NCI-H2196 treated with DMSO at 0.1 percent for 48 hours (cell line): Measurements from ENCODE around the gene VAT1.
"Not testable (repeated sequence)": the region's sequence is repeated elsewhere in the genome, so short reads cannot be mapped to it uniquely, and the experiment has no call there.

Experiments used
- DNase-seq: peaks from one replicate; lab custom pipeline; 2025; ENCODE audit not compliant: unreplicated experiment; lab: John Stamatoyannopoulos, UW

The VAT1 gene

GRCh38 chr17:43010667-43011308 lies 11.4 kb downstream of the VAT1 start:
- DNase-seq = no peak

DNA sequence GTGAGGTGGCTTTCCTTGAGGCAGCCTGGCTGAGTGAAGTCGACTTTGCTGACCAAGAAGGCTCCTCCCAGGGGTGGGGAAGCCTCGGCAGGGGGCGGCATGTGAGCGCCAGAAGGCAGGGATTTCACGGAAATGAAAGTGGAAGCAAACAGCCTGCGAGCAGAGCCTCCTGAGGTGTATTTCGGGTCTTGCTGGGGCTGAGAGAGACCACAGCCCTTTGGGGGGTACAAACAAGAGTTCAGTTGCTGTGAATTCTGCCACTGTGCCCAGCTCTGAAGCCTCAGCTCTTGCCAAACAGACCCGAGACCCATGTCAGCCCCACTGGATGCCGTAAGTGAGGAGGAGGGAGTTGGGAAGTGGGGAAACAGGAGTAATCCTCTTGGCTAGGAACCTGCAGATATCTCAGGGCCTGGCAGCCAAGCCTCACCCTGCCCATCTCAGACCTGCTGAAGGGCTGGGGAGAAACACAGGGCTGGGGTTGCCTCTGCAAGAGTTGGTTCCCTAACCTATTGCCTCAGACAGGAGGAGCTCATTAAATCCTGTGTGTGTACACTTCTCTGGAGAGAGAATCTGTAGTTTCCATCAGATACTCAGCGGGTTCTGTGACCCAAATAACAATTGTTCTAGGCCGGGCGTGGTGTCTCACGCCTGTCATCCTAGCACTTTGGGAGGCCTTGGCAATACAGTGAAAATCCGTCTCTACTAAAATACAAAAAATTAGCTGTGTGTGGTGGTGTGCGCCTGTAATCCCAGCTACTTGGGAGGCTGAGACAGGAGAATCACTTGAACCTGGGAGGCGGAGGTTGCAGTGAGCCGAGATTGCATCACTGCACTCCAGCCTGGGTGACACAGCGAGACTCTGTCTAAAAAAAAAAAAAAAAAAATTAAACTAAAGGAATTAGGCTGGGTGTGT lies 15.3 kb downstream of the VAT1 start, which contains the start of gene IFI35:
IFI35 (plus strand) TSS at position 146 of the 913 bp plus-strand sequence; CDS start at position 310, 164 bp downstream.
- DNase-seq = peak; percentile 42

- no peak for DNase-seq
These were observed 18.5 kb downstream of the VAT1 start for GRCh38 chr17:43003542-43004172.

DNA sequence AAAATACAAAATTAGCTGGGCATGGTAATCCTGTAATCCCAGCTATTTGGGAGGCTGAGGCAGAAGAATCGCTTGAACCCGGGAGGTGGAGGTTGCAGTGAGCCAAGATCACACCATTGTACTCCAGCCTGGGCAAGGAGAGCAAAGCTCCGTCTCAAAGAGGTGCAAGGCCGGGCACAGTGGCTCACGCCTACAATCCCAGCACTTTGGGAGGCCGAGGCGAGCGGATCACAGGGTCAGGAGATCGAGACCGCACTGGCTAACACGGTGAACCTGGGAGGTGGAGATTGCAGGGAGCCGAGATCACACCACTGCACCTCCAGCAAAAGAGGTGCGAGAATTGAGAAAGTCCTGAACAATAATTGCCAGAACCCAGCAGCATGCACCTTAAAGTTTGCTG lies 21.3 kb downstream of the VAT1 start:
- DNase-seq = not testable (repeated sequence)

GRCh38 chr17:42999003-42999525 lies 23.1 kb downstream of the VAT1 start:
- DNase-seq = no peak

DNA sequence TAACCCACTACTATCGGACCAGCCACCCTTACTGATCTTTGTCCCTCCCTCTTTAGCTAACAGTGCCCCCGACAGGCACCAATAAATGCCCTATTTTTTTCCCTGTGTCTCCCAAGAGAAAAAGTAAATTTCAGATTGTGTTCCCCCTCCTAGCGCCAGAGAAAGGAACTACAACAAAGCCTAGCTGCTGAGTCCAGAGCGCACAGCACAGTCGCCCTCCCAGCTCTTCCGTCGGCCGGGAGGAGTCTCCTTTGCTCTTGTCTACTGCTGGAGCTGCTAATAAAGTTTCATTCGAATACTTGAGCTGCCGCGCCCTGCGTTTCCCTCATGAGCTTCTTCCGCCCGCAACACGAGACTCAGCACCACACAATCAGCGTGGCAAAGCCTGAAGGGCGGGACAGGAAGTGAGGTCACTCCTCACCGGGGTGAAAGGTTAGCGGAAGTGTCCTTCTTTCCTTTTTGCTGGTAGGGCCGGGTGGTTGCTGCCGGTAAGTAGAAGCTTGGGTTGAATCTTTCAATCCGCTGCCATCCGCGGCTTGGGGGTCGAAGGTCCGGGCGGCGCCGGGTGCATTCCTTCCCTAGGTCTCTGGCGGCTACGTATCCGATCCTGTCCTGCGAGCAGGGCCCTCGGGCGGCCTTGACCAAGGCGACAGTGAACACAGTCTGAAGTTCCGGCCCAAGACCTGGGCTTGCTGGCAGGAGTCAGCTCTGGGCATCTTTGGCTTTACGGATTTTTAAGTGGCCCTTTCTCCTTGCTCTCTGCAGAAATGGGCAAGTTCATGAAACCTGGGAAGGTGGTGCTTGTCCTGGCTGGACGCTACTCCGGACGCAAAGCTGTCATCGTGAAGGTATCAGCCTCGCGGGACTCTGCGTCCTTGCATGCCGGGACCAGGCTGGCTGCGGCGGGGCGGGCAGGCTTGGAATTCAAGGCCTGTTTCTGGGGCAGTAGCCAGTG lies 23.9 kb downstream of the VAT1 start, which contains the start of gene RPL27:
RPL27 (plus strand) TSS at position 436 of the 955 bp plus-strand sequence; CDS start at position 768, 332 bp downstream.
- DNase-seq = peak; percentile 87

DNA sequence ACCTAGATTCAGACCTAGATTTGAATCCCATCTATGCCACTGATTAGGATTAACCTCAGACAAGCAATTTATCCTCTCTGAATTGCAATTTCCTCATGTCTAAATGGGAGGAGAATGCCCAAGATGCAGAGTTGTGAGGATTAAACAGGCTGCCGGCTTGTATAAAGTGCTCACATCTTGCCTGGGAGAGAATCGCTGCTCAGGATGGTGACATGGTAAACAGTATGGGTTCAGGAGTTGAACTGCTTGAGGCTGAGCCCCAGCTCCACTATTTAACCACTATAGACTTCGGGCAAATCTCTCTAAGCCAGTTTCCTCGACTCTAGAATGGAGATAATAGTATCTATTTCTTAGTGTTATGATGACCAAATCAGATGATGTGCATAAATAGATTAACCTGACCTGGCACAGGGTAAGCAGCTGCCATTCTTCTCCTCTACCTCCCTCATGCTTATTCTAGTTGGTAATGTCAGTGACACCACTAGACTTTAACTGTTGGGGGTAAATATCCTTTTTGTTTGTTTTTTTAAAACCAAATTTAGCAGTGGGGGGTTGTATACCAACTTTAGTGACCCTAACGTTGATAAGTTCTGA lies 24.7 kb downstream of the VAT1 start:
- no peak for DNase-seq

- DNase-seq = not testable (repeated sequence)
These were observed 28.3 kb downstream of the VAT1 start for GRCh38 chr17:42993913-42994312.

DNA sequence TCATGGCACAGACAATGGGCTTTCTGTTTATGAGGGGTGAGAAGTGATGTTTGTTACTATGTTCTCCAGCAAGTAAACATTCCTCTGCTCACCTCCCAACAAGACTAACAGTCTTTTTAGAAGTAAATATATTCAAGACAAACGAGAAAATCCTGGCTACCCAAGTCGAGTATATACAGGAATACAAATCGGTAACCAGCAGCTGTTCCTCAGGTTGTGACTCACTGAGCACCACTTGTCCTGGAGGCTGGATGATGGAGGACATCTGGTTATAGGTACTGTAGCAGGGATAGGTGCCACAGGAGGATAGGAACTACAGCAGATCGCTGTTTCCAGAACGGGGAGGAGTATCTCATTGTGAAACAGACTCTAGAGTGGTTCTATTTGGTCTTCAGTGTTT lies 29.3 kb downstream of the VAT1 start:
- no peak for DNase-seq

- DNase-seq = no peak
These were observed 30.7 kb downstream of the VAT1 start for GRCh38 chr17:42991471-42991870.

DNA sequence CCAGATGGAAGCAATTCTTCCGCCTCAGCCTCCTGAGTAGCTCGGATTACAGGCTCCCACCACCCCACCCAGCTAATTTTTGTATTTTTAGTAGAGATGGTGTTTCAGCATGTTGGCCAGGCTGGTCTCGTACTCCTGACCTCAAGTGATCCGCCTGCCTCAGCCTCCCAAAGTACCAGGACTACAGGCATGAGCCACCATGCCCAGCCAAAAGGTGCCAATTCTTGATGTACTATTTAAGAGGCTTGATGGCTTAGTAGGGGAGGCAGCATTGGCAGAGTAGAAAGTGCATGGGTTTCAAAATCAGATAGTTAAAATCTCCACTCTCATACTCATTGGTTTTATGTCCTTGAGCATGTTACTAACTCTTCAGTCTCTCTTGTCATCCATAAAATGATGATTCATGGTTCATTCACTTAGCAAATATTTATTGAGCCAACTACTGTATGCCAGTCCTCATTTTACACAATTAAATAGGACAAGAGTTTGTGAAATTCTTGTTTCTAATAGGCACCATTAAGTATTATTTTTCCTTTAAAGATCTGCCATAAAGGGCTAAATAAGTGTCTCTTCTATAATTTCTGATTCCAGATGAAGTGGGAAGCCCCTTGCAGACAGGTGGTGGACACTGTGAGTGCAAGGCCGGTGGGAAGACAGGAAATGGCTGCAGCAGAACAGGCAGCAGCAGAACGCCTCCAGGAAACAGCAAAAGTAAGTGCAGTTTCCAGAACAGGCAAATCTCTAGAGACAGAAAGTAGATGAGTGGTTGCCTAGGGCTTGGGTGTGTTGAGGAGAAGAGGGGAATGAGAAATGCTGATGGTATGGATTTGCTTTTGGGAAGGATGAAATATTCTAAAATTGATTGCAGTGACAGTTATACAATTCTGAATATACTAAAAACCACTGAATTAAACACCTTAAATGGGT lies 32.2 kb downstream of the VAT1 start:
- no peak for DNase-seq

DNA sequence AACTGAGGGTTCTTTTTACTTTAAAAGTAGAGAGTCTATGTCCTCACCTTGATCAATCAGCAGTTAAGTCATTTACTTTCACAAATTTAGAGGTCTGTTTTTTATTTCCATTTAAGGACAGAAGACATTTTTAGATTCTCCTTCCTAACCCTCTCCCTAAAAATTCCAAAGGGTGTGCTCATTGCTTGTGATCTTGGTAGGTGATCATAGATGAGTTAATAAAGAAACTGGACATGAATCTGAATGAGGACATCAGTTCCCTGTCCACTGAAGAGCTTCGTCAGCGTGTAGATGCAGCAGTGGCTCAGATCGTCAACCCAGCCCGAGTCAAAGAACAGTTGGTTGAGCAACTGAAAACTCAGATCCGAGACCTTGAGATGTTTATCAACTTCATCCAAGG lies 33.0 kb downstream of the VAT1 start:
- DNase-seq = no peak

GRCh38 chr17:42985225-42985624 lies 37.0 kb downstream of the VAT1 start:
- no peak for DNase-seq

DNA sequence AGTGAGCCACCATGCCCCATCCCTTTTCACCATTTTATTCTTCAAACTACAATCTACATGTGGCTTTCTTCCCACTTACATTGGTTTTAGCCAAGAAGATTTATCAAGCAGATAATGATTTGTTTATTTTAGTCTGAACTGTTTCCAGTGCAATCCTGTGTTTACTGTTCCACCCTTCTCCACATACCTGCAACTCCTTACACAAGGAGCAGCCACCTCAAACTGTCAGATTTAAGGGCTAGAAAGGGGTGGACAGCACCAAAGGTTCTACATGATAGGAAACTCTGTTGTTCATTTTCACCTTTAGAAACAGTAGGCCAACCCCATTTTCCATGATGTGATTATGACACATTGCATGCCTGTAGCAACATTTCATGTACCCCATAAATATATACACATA lies 39.9 kb downstream of the VAT1 start:
- DNase-seq = no peak

GRCh38 chr17:42980766-42981397 lies 41.3 kb downstream of the VAT1 start:
- DNase-seq = no peak

DNA sequence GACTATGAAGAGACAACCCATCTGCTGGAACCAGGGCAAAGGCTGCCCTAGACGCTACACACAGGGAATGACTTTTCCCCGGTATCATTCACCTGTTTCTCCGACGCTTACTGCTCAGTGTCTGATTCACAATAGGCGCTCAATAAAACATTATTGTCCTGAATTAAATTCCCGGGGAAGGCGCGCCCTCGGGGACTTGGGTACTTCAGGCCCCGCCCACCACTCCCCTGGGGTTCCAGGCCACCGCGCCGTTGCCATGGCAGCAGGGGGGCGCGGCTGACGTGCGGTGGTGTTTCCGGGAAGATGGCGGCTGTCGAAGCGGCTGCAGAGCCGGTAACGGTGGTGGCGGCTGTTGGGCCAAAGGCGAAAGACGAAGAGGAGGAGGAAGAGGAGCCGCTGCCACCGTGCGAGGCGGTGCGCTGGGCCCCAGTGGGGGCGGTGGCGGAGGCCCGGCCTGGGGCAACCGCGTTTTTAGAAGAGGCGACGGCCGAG lies 41.9 kb downstream of the VAT1 start, which contains the start of gene RUNDC1:
RUNDC1 (plus strand) TSS at position 292 of the 492 bp plus-strand sequence; CDS start at position 304, 12 bp downstream.
- peak; percentile 32 for DNase-seq

DNA sequence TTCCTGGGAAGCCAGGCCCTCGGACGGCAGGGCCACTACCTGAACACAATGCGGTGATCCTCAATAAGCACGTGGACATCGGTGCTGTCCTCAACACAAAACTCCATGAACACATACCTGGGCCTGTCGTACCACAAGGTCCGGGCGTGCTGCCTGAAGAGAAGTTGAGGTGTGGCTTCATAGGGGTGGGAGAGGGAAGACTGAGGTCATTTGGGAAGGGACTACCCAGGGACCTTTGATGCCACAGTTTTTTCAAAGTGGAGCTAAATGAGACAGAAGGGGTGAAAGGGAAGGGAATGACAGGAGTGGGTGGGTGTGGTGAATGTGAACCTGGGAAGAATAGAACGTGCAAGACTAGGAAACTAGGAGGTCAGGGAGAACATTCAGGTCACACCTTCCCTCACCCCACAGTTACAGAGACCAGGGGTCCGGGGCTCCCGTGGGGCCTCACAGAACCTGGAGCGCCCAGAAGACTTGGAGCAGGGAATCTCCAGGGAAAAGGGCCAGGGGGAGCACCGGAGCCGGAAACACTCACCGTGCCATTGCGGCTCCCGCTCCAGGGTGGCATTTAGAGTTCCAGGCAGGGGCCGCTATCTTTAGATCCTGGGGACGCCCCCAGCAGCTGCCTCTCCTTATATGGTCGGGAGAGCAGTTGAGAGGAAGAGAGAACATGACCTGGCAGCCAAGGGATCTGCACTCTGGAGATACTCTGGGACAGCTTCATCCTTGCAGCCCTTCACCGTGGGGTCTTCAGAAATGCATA lies 42.5 kb downstream of the VAT1 start, which contains the start of gene PTGES3L:
PTGES3L (minus strand) TSS at position 570 of the 763 bp plus-strand sequence; CDS start at position 543, 27 bp downstream.
- DNase-seq = peak; percentile 4
